ENCODE measurements around the gene C1orf21.
A peak's percentile ranks its signal among the peaks of the same experiment; 100 is the strongest.

Gene C1orf21

DNA sequence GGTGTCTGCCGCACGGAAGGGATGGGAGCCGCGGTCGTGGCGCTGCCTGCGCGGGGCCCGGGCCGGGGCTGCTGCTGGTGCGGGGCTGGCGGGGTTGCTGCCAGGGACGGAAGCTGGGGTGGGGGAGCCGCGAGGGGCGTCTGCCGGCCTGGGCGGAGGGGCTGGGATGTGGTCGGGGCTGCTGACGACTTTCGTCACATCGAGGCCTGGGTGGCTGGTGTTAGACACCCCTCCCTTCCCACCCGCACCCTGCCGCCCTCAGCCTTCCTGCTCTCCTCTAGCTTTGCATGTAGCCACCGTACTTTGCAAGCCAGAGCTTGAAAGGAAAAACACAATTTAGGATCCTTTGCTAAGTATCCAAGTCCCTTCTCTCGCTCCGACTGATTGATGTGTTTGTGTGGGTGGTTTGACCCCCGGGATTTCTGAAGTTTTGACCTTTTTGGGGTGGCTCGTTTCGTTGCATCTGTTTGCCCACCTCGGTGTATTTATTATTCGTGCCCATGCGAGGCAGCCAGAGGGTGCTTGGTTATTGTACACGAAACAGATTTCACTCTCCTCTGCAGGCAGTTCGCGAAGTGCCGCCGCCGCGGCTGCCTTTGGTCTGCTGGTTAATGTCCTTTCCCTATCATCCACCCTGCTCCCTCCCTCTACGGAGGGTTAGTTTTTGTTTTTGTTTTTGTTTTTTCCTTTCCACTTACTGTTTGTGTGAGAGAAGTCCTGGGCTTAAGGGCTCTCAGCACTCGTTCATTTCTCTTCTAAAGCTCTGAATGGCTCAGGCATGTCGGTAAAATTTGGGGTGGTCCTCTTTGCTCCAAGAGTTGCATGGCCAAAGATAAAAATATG is 868 bp downstream of the C1orf21 start:
- peak; percentile 23 for DNase-seq (ENCODE audit: low spot score)

DNA sequence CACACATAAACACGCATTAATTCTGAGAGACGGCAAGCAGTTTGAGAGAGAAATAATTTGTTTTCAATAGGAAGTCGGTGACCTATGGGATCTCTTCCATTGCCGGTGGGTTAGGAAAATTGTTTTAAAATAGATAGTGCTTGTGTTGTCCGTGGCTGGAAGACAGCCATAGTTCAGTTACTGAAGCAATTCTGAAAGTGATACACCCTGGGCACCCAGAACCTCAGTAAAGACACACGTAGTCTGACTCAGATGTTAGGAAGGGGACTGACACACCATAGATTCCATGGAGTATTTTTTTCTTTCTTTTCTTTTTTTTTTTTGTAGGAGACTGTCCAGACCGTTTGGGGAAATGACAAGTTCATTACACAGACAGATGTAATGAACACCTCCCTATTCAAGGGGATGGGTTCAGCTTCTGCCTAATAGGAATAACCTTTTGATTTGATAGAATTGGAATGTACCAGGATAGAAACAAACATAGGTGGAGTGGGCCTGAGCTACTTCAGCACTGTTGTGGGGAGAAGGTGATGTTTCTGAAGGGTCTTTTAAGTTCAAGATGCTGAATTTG is 1.6 kb downstream of the C1orf21 start:
- no peak for DNase-seq (ENCODE audit: low spot score)

GRCh38 chr1:184388971-184389370 is 2.1 kb downstream of the C1orf21 start:
- DNase-seq (ENCODE audit: low spot score): no peak

DNA sequence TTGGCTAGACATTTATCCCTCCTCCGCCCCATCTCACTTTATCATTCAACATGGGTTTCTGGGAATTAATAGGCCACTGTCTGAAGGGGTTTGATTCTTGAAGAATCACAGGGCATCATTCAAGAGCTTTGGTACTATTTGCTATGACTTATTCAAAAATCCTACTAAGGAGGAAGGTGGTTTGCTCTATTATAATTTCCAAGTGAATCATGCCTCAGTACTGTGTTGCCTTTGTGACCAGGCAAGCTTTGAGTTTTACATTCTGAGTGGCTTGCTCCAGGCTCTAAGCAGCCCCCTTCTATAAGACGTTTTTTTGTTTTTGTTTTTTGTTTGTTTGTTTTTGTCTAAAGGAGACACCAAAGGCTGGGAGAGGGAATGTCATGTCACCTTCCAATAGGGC is 2.6 kb downstream of the C1orf21 start:
- DNase-seq (ENCODE audit: low spot score): no peak

DNA sequence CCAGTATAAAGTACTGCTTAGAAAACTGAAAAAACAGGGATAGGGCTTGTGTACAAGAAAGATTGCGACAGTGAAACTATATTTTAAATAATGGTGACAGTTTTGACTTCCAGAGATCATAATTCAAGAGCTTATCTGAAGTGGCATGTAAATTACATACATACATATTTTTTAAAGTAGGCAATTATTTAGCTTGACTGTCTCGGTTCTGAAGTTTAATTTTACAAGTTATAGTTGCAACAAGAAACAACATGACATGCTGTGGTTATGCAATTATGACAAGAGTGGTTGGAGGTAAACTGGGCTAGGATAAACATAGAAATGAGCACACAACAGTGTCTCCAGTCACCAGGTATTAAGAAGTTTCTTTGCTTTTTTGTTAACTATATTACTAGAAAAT is 4.1 kb downstream of the C1orf21 start:
- DNase-seq (ENCODE audit: low spot score): no peak

DNA sequence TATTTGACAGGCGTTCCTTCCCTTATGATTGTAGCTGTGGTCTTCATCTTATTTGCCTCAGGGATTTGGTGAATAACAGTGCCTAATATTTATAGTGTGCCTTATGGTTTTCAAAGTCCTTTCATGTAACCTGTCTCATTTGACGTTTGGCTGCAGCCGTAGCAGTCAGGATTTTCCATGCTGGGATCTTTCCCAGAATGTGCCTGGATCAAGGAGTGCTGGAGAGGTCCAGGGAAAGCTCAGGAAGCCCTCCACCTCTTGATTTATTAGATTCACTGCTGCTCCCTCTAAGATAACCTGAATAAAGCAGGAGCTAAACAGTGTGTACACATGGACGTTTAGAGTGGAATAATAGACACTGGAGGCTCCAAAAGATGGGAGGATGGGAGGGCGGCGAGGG is 5.2 kb downstream of the C1orf21 start:
- DNase-seq (ENCODE audit: low spot score): no peak

GRCh38 chr1:184392779-184393522 is 6.1 kb downstream of the C1orf21 start:
- no peak for DNase-seq (ENCODE audit: low spot score)

- DNase-seq (ENCODE audit: low spot score): no peak
Observed at GRCh38 chr1:184393962-184394361, 7.1 kb downstream of the C1orf21 start.

DNA sequence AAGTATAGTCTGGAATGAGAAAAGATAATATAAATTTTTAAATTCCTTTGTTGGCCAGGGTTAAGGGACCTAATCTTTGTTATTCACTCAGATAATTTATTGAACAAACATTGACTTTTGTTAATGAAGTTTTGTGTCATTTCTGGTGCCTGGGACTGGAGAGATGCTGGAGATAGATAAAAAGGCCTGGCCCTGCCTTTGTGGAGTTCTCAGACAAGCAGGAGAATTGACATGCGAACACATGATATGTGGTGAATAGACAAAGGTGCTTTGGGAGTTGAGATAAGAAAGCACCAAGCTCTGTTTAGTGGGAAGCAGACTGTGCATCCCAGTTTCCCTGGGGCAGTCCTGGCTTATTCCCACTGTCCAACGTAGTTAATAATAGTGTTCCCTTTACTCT is 8.5 kb downstream of the C1orf21 start:
- no peak for DNase-seq (ENCODE audit: low spot score)

DNA sequence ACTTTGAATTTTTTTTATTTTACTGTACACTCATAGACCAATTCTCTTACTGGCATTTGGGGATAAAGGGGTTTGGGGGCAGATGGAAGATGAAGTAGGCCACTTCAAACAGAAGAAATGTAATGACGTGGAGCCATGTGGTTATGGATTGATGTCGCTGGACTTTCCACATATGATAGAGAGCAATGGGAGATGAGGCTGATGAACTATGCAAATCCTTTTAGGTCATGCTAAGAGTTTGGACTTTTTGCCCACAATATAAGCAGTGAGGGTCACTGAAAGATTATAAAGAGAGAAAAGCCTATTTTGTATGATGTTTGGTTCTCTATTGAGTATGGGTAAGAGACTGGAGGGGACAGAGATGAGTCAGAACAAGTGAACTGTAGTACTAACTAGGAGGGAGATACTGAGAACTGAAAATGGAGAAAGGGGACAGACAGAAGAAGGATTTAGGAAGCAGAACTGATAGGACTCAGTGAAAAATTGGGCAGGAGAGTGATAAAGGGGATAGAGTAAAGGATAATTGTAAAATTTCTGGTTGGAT is 9.2 kb downstream of the C1orf21 start:
- DNase-seq (ENCODE audit: low spot score): no peak

- no peak for DNase-seq (ENCODE audit: low spot score)
Observed at GRCh38 chr1:184399192-184399847, 12.5 kb downstream of the C1orf21 start.

GRCh38 chr1:184403961-184404726 is 17.3 kb downstream of the C1orf21 start:
- DNase-seq (ENCODE audit: low spot score): no peak

- no peak for DNase-seq (ENCODE audit: low spot score)
Observed at GRCh38 chr1:184404727-184405027, 17.8 kb downstream of the C1orf21 start.

DNA sequence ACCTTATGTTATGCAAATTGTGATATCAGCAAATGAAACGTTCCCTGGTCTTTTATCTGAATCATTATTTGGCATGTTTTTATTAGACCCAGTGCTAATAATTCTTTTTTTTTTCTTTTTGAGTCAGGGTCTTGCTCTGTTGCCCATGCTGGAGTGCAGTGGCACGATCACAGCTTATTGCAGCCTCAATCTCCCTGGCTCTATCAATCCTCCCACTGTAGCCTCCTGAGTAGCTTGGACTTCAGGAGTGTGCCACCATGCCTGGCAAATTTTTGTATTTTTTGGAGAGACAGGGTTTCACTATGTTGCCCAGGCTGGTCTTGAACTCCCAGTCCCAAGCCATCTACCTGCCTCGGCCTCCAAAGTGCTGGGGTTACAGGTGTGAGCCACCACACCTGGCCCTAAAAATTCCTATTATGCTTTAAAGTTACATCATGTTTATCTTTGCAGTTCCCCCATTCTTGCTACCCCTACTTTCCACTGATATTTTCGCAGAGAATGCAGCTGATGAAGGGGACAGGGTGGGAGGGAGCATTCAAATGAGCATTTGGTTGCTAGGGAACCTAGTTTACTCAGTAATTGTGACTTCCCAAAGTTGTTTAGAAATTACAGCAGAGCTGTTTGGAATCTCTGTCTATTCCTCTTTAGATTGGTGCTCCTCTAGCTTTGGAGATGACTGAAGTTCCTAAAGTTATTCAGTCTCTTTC is 18.4 kb downstream of the C1orf21 start:
- DNase-seq (ENCODE audit: low spot score): no peak

GRCh38 chr1:184405801-184406142 is 18.9 kb downstream of the C1orf21 start:
- DNase-seq (ENCODE audit: low spot score): no peak

DNA sequence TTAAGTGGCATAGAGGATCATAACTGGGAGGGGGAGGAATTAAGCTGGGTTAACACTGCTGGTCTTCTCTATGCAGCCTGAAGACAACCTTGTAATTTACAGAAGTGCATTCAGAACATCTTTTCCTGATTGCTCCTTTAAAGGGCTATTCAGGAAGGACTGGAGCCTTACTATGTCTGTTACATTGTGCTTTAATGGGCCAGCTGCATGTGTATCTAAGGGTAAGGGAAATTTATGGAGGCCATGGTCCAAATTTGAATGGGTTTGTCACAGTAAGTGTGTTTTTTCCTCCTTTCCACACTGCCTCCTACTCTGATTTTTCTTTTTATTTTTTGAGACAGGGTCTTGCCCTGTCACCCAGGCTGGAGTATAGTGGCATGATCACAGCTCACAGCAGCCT is 19.6 kb downstream of the C1orf21 start:
- DNase-seq (ENCODE audit: low spot score): no peak

DNA sequence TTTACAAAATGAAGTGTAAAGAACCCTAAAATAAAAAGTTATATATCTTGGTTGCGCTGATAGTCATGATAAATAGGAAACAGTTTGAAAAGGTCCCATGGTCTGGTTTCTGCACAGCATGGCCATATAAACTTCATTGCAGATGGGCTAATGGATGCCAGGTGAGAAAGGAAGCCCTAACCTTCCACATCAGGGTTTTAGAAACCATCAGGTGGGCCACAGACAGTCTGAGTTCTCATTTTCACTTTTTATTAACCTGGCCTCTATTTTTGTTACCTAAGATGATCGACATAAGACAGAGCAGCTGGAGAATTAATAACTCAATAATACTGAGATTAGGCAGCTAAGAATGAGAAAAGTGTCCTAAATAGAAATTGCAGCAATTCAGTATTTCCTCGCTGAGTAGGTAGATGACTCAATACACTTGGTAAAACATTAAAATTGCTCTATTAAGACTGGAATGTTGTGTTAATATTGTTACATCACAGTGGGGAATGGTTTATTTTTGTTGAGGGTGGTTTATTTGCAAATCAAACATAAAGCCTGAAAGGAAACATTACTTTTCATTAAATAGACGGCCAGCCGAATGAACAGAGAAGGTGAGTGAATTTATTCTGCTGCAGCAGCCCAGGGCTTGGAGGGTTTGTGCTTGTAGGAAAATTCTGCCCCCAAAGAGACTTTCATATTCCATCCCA is 21.1 kb downstream of the C1orf21 start:
- no peak for DNase-seq (ENCODE audit: low spot score)

GRCh38 chr1:184408580-184408979 is 21.8 kb downstream of the C1orf21 start:
- DNase-seq (ENCODE audit: low spot score): no peak

GRCh38 chr1:184409011-184409410 is 22.2 kb downstream of the C1orf21 start:
- no peak for DNase-seq (ENCODE audit: low spot score)

DNA sequence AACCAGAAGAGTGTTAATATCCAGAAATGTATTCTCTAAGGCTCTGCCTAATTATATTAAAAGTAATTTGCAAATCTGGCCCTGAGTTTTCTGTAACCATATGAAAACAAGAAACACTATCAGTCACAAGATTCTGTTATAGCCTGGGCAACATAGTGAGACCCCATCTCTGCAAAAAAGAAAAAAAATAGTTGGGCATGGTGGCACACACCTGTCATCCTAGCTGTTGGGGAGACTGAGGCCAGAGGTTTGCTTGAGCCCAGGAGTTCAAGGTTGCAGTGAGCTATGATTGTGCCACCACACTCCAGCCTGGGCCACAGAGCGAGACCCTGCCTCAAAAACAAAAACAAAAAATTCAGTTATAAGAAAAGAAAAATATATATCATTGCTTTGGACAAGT is 25.6 kb downstream of the C1orf21 start:
- no peak for DNase-seq (ENCODE audit: low spot score)

DNA sequence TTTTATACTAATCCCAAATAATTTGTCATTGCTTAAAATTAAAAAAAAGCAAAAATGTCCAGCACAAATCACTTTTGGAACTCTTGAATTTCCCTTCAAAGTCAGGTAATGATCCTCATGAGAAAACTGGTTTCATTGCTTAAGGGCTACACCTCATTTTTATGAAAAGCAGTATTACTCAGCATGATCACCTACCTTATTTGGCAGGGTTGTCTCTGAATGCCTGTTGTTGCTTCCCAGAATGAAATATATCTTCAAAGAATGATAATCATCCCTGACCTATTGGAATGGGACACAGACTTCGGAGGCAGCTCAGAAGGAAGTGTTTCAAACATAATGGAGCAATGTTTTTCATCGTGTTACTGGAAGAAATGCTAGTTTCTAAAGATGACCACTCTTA is 29.7 kb downstream of the C1orf21 start:
- no peak for DNase-seq (ENCODE audit: low spot score)
